NCI-H82 (cell line): Measurements from ENCODE around the gene ZNF892.

Experiments
- DNase-seq: peaks from one replicate; lab custom pipeline; 2025; lab: John Stamatoyannopoulos, UW

ZNF892 gene

DNA sequence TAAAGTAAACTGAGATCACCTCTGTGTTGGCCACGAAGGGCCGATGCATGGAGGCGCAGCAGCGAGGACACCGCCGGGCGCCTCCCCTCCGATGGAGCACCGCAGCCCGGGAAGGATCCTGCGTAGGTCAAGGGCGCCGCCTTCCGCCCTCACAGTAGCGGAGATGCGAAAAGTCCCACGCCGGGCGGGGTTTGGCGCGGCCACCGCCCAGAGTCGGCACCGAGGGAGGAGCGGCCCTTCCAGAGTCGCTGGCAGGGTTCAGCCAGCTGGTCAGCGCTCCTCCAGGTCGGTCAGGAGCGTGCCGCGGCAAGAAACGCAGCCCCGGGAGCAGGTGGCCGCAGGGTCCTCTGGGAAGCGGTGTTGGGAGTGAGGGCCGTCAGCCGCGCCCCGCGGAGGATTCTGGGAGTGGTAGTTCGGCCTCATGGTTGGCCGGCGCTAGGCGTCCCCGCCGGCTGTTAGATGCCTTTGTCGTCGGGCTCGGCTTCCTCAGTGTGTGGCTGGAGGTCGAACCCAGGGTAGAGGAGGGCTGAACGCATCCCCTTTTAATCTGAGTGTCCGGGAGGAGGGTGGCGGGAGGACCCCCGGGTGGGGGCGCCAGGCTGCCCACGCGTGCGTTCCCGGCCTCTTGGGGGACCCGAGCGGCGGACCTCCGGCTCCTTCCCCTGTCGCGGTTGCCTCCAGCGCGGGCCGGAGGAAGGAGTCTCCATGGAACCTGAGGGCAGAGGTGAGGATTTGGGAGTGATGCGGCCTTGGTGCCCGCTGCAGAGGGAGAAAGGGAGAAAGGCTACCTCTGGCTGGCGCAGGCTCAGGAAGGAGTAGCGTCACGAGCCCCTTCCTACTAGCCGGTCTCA, at the start of gene ZNF892:
Gene ZNF892, plus strand, starts transcription at position 411 of the 851 bp plus-strand sequence. Its CDS starts 295 bp downstream, at position 706.
- DNase-seq: peak; percentile 97

GRCh38 chr2:95158441-95158840, 48.9 kb upstream of the ZNF892 start:
- peak; percentile 38 for DNase-seq

GRCh38 chr2:95158891-95159619, 48.3 kb upstream of the ZNF892 start:
- DNase-seq: peak; percentile 67

- DNase-seq: peak; percentile 85
These were observed 47.5 kb upstream of the ZNF892 start, which contains the start of gene ZNF514 for GRCh38 chr2:95159690-95160449. ZNF514 (minus strand) TSS chr2:95159848; CDS start chr2:95153253, 6,595 bp downstream.

- no peak for DNase-seq
These were observed 42.3 kb upstream of the ZNF892 start for GRCh38 chr2:95165030-95165370.

GRCh38 chr2:95165371-95166064, 41.8 kb upstream of the ZNF892 start, which contains the start of gene ZNF2:
ZNF2 (plus strand) TSS chr2:95165809; CDS start chr2:95176227, 10,418 bp downstream.
- peak; percentile 99 for DNase-seq

GRCh38 chr2:95166065-95166763, 41.1 kb upstream of the ZNF892 start:
- DNase-seq: no peak

DNA sequence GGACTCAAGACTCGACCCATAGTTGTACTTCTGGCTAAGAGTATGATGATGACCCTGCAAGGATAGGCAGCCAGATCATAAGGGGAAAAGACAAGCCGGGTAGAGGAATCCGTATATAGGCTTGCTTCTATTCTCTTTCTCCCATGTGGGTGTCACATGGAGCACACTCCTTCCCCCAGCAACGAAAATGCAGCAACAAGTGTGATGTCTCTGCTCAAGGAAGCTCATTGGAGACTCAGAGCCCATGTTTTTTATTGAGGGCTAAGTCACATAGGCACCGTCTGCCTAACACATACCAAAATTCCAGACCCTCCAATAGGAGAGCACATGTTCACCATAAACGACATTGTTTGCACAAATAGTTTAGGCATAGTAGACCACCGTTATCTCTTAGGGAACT, 35.4 kb upstream of the ZNF892 start:
- DNase-seq: no peak

DNA sequence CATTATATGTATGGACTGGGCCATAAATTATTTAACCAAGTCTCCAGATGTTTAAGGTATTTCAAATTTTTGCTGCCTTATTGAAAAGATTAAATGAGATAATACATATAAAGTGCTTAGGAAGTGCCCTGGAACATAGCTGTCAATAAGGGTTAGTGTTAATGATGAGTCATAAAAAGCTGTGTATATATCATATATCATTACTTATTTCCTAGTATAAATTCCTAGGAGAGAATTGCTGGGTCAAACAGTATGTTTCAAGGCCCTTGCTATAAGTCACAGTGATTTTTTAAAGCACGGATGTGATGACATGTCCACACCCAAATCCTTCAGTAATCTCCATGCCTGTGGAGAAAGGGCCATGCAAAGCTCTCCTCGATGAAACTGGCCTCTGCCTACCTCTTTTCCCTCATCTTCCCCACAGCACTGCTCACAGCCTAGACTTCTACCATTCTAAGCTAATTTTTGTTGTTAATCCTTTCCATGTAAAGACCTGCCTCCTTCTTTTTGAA, 33.2 kb upstream of the ZNF892 start:
- no peak for DNase-seq

DNA sequence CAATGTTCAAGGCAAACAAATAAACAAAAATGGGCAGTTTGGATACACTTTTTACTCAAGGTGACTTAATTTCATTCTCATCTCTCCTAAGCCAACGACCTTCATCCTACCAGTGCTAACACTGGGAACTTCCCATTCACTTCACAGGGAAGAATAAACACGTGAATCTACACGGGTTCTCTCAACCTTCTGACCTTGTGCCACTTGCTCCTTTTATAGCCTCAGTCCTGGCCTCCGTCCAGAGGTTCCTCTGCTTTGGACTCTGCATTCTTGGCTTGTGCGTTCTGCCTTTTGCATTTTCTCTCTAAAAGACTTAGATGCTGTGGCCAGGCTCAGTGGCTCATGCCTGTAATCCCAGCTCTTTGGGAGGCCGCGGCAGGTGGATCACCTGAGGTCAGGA, 27.9 kb upstream of the ZNF892 start:
- no peak for DNase-seq

DNA sequence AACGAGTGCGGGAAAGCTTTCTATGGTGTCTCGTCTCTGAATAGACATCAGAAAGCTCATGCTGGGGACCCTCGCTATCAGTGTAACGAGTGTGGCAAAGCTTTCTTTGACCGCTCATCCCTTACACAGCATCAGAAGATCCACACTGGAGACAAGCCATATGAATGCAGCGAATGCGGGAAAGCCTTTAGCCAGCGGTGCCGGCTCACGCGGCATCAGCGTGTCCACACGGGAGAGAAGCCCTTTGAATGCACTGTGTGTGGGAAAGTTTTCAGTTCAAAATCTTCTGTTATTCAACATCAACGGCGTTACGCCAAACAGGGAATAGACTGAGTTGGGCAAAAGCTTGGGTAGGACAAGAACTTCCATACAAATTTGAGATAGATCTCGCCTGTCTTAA, 25.5 kb upstream of the ZNF892 start:
- no peak for DNase-seq

DNA sequence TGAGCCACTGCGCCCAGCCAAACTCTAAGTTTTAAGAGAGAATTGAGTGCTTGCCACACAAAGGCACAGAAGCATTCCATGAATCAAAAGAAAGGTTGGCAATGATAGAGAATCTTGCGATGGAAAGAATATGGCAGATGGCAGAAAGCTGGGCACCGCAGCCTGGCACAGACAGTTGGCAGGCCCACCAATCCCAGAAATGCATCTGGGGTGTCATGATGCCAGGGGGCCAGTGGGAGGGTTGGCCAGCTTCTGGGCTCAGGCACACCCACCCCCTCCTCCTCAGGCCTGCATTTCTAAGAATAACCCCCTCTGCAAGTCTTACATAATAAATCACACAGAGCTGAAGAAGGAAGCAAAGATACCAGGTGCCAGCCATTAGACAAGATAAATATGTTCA, 22.1 kb upstream of the ZNF892 start:
- no peak for DNase-seq

DNA sequence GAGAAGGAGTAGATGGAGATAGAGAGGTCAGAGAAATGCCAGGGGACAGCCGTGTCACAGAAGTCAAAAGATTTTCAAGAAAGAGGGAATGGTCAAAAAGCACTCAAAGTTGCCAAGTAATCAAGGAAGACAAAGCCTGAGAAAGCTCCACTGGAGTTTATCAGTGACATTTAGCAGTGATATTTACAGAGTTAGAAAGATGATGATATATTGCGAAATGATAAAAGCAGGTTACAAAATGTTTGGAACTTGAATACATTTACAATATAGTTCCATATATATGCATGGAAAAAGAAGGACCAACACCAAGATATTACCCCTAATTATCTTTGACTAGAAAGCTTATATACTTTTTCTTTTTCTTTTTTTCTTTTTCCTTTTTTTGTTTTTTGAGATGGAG, 21.3 kb upstream of the ZNF892 start:
- DNase-seq: no peak

GRCh38 chr2:95192956-95193355, 14.4 kb upstream of the ZNF892 start:
- peak; percentile 59 for DNase-seq

DNA sequence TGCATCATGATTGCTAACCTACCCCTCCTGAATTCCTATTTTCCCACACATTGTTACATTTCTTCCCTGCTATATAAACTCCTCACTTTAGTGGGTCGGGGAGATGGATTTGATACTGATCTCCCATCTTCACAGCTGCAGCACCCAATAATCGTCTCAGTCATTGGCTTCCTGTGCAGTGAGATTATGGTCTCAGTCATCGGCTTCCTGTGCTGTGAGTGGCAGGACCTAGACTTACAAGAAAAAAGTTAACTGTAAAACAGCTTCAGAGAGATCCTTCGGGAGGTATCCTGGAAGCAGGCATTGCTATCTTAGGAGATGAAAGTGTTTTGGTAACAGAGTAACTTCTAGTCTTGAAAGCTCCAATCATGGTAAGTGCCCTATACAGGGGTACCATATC, 3.4 kb upstream of the ZNF892 start:
- no peak for DNase-seq

DNA sequence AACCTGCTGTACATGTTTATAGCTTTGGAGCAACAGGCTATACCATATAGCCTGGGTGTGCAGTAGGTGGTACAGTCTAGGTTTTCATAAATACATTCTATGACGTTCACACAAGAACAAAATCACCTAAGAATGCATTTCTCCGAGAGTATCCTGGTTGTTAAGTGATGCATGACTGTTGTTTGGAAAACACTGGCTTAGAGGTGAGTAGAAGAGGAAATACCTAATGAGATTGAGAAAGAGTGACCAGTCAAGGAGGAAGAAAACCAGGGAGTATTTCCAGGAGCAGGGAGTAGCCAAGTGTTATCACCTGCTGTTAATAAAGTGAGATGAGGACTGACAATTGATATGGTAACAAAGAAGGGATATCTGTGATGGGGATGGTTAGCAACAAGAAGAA, 2.9 kb upstream of the ZNF892 start:
- no peak for DNase-seq

DNA sequence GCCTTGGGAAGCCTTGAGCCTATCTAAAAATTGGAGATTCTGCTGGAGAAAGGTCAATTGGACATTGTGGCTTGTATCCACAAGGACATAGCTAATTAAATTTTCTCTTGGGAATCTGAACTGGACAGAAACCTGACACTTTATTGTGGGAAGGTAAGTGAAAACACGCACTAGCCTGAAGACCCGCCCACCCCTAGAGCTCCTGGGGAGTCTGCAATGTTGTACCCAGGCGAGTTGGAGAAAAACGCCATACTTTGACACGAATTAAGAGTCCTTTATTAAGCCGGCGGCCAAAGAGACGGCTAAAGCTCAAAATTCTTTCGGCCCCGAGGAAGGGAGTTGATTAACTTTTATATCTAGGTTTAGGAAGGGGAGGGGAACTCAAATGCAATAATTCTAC, 1.2 kb upstream of the ZNF892 start:
- no peak for DNase-seq

DNA sequence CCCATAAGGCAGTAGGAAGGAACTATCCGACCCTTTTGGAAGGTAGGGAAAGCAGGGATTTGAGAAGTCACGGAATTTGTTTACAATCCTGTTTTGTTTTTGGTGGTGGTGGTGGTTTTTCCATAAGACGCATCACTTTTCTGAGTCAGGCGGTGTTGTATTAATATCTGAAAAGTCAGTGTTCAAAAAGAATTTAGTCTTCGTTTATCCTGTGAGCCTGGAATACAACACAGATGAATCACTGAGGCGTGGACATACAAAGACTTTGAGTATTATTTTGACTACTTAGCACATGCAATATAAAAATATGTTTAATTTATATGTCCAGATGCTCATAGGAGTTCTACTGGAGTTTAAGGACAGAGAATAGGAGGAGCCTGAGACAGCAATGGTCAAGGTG, 785 bp downstream of the ZNF892 start:
- peak; percentile 9 for DNase-seq

DNA sequence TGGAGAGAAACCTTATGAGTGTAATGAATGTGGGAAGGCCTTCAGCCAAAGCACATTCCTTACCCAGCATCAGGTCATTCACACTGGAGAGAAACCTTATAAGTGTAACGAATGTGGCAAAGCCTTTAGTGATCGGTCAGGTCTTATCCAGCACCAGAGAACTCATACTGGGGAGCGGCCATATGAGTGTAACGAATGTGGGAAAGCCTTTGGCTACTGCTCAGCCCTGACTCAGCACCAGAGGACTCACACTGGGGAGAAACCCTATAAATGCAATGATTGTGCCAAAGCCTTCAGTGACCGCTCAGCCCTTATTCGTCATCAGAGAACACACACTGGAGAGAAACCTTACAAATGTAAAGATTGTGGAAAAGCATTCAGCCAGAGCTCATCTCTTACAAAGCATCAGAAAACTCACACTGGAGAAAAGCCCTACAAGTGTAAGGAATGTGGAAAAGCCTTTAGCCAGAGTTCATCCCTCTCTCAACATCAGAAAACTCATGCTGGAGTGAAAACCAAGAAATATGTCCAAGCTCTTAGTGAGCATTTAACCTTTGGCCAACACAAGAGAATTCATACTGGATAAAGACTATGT, 7.8 kb downstream of the ZNF892 start:
- DNase-seq: peak; percentile 9

DNA sequence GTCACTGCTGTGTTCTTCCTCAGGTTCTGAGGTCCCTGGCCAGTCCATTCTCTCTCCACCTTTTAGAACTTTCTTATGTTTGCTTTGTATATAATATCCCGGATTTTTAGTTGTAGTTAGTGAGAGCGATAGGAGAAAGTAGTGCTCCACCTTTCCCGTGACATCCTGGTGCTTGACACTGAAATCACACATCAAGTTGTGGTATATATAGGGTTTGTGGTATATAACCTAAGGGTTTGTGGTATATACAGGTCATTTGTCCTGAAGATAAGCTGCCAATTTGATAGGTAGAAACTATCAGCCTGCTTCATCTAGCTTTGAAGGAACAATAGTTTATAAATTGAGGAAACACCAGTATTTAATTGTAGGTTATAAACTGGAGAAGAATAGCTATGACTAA, 13.1 kb downstream of the ZNF892 start:
- DNase-seq: no peak

DNA sequence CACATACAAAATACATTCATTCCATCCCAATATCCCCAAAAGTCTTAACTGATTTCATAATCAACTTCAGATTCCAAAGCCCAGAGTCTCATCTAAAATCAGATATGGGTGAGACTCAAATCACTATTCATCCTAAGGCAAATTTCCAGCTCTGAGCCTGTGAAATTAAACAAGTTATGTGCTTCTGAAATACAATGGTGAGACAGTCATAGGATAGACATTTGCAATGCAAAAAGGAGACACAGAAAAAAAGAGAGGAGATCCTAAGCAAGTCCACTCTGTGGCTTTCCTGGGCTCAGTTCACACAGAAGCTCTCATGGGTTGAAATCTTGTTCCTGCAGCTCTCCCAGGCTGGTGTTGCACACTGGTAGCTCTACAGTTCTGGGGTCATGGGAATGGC, 18.3 kb downstream of the ZNF892 start:
- DNase-seq: no peak
